Subcutaneous abdominal adipose tissue (tissue), 5 donors: Measurements from ENCODE around the gene B9D1.

ENCODE experiments used
- H3K27ac ChIP-seq: one replicate; pipeline ENCODE4 v1.7.0; 2013; ENCODE audit warnings: low read depth, mild to moderate bottlenecking, inconsistent platforms, low read length, moderate library complexity
- H3K27me3 ChIP-seq, 5 donors: one replicate each; pipeline ENCODE4 v1.7.0; 2013; ENCODE audit warnings: low read length in 5 of 5, inconsistent platforms in 1 of 5; ENCODE audit not compliant: control insufficient read depth in 5 of 5, insufficient read depth in 4 of 5
- H3K36me3 ChIP-seq, 5 donors: one replicate each; pipeline ENCODE4 v1.7.0; 2013; ENCODE audit warnings: low read length in 5 of 5; ENCODE audit not compliant: control insufficient read depth in 5 of 5, insufficient read depth in 5 of 5
- H3K4me1 ChIP-seq, 5 donors: one replicate each; pipeline ENCODE4 v1.7.0; 2013; ENCODE audit warnings: low read length in 5 of 5, mild to moderate bottlenecking in 3 of 5, moderate library complexity in 1 of 5; ENCODE audit not compliant: control insufficient read depth in 5 of 5, insufficient read depth in 5 of 5
- H3K4me3 ChIP-seq, 5 donors: one replicate each; pipeline ENCODE4 v1.7.0; 2013; ENCODE audit warnings: low read length in 5 of 5, low read depth in 1 of 5
- H3K9ac ChIP-seq, 5 donors: one replicate each; pipeline ENCODE4 v1.7.0; 2013; ENCODE audit warnings: low read length in 5 of 5, mild to moderate bottlenecking in 4 of 5, moderate library complexity in 3 of 5
- H3K9me3 ChIP-seq, 5 donors: one replicate each; pipeline ENCODE4 v1.7.0; 2013; ENCODE audit warnings: low read length in 5 of 5; ENCODE audit not compliant: control insufficient read depth in 5 of 5
- donor health status: healthy.
- donor health status: healthy.
- donor health status: healthy.
- donor health status: healthy.
- donor health status: healthy.

Gene B9D1

DNA sequence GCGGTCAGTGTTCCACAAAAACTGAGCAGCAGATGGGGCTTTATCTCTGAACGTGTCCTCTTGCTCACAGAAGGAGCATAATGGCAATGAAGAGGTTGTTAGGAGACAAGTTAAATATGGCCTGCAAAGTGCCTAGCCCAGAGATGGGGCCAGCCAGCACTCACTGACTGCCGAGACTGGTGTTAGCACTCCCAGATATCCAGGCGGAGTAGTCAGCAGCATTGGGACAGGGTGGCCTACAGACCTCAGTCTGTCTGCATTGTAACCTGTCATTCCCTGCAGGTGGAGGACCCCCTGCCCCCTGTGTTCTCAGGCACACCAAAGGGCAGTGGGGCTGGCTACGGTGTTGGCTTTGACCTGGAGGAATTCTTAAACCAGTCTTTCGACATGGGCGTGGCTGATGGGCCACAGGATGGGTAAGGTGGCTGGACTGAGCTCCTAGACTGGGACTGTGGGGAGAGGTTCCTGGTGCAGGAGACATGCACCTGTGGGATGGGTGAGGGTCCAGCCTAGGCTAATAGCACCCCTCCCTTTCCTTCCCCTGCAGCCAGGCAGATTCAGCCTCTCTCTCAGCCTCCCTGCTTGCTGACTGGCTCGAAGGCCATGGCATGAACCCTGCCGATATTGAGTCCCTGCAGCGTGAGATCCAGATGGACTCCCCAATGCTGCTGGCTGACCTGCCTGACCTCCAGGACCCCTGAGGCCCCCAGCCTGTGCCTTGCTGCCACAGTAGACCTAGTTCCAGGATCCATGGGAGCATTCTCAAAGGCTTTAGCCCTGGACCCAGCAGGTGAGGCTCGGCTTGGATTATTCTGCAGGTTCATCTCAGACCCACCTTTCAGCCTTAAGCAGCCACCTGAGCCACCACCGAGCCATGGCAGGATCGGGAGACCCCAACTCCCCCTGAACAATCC, 20.3 kb upstream of the B9D1 start:
- H3K27ac ChIP-seq, result no peak overlapping the region
- H3K36me3 ChIP-seq, result peaks cover 0 to 65% (median 59%) of the 10 kb centered on the region in 5 donors
- H3K9ac ChIP-seq, result no peak overlapping the region
- peaks cover 13 to 64% (median 46%) of the 10 kb centered on the region in 5 donors for H3K4me1 ChIP-seq
- no peaks in the 10 kb centered on the region for H3K9me3 ChIP-seq
- no peak overlapping the region for H3K4me3 ChIP-seq
- no peaks in the 10 kb centered on the region for H3K27me3 ChIP-seq

DNA sequence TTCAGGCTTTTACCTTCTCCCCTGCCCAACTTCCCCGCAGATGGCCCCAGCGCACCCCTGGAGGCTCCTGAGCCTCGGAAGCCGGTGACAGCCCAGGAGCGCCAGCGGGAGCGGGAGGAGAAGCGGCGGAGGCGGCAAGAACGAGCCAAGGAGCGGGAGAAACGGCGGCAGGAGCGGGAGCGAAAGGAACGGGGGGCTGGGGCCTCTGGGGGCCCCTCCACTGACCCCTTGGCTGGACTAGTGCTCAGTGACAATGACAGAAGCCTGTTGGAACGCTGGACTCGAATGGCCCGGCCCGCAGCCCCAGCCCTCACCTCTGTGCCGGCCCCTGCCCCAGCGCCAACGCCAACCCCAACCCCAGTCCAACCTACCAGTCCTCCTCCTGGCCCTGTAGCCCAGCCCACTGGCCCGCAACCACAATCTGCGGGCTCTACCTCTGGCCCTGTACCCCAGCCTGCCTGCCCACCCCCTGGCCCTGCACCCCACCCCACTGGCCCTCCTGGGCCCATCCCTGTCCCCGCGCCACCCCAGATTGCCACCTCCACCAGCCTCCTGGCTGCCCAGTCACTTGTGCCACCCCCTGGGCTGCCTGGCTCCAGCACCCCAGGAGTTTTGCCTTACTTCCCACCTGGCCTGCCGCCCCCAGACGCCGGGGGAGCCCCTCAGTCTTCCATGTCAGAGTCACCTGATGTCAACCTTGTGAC, 19.4 kb upstream of the B9D1 start:
- no peak overlapping the region for H3K4me3 ChIP-seq
- peaks cover 12 to 62% (median 47%) of the 10 kb centered on the region in 5 donors for H3K4me1 ChIP-seq
- no peaks in the 10 kb centered on the region for H3K27me3 ChIP-seq
- no peak overlapping the region for H3K9ac ChIP-seq
- H3K27ac ChIP-seq, result no peak overlapping the region
- H3K36me3 ChIP-seq, result peaks cover 0 to 65% (median 59%) of the 10 kb centered on the region in 5 donors
- no peaks in the 10 kb centered on the region for H3K9me3 ChIP-seq

DNA sequence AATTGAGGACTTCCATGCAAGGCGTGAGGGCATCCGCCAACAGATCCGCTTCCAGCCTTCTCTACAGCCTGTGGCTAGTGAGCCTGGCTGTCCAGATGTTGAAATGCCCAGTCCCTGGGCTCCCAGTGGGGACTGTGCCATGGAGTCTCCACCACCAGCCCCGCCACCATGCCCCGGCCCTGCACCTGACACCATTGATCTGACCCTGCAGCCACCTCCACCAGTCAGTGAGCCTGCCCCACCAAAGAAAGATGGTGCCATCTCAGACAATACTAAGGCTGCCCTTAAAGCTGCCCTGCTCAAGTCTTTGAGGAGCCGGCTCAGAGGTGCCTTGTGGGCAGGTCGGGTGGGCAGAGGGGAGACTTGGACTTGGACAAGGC, 18.8 kb upstream of the B9D1 start:
- Histone ChIP-seq H3K9ac (no peak overlapping the region), H3K4me1 (peaks cover 12 to 59% (median 43%) of the 10 kb centered on the region in 5 donors), H3K27ac (no peak overlapping the region), H3K4me3 (no peak overlapping the region), H3K36me3 (peaks cover 0 to 65% (median 59%) of the 10 kb centered on the region in 5 donors), H3K9me3 (no peaks in the 10 kb centered on the region), H3K27me3 (no peaks in the 10 kb centered on the region)

DNA sequence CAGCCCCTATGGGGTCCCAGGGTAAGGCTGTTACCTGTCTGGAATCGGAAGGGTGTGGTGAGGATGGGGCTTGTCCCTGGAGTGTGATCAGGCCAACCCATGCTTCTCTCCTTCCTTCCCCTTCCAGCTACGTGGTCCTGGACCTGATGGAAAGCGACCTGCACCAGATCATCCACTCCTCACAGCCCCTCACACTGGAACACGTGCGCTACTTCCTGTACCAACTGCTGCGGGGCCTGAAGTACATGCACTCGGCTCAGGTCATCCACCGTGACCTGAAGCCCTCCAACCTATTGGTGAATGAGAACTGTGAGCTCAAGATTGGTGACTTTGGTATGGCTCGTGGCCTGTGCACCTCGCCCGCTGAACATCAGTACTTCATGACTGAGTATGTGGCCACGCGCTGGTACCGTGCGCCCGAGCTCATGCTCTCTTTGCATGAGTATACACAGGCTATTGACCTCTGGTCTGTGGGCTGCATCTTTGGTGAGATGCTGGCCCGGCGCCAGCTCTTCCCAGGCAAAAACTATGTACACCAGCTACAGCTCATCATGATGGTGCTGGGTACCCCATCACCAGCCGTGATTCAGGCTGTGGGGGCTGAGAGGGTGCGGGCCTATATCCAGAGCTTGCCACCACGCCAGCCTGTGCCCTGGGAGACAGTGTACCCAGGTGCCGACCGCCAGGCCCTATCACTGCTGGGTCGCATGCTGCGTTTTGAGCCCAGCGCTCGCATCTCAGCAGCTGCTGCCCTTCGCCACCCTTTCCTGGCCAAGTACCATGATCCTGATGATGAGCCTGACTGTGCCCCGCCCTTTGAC, 18.2 kb upstream of the B9D1 start:
- Histone ChIP-seq H3K27me3 (no peaks in the 10 kb centered on the region), H3K27ac (no peak overlapping the region), H3K9ac (no peak overlapping the region), H3K36me3 (peaks cover 0 to 65% (median 59%) of the 10 kb centered on the region in 5 donors), H3K4me3 (no peak overlapping the region), H3K4me1 (peaks cover 10 to 54% (median 39%) of the 10 kb centered on the region in 5 donors), H3K9me3 (no peaks in the 10 kb centered on the region)

DNA sequence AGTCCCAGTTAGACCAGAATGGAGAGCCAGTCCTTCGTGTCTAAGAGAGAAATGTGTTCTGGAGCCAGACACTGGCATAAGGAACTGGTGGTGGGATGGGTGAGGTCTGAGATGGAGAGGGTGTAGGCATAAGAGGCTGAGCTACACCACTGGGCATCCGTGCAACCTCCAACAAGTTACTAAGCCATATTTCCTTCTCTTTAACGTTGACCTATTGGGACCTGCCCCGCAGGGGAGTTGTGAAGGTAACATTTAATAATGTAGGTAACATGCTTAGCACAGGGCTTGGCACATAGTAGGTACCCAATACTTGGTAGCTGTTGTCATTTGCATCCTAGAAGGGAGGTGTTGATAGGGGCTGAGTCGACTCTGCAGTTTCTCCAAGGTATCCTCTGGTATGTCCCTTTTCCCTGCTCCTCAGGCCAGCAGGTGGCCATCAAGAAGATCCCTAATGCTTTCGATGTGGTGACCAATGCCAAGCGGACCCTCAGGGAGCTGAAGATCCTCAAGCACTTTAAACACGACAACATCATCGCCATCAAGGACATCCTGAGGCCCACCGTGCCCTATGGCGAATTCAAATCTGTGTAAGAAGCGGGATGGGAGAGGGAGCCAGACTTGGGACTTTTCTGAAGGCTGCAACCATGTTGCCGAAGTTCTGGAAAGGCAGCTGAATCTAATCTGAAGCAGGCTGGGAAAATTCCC, 17.0 kb upstream of the B9D1 start:
- H3K36me3 ChIP-seq, result peaks cover 0 to 55% (median 49%) of the 10 kb centered on the region in 5 donors
- H3K4me3 ChIP-seq, result peak overlapping the region; percentile 51 to 92 (median 74)
- H3K27ac ChIP-seq, result peak overlapping the region; percentile 94
- H3K27me3 ChIP-seq, result no peaks in the 10 kb centered on the region
- peaks cover 9 to 42% (median 28%) of the 10 kb centered on the region in 5 donors for H3K4me1 ChIP-seq
- H3K9ac ChIP-seq, result peak overlapping the region in 4 of 5 donors; percentile 82 to 94 (median 88)
- H3K9me3 ChIP-seq, result no peaks in the 10 kb centered on the region

DNA sequence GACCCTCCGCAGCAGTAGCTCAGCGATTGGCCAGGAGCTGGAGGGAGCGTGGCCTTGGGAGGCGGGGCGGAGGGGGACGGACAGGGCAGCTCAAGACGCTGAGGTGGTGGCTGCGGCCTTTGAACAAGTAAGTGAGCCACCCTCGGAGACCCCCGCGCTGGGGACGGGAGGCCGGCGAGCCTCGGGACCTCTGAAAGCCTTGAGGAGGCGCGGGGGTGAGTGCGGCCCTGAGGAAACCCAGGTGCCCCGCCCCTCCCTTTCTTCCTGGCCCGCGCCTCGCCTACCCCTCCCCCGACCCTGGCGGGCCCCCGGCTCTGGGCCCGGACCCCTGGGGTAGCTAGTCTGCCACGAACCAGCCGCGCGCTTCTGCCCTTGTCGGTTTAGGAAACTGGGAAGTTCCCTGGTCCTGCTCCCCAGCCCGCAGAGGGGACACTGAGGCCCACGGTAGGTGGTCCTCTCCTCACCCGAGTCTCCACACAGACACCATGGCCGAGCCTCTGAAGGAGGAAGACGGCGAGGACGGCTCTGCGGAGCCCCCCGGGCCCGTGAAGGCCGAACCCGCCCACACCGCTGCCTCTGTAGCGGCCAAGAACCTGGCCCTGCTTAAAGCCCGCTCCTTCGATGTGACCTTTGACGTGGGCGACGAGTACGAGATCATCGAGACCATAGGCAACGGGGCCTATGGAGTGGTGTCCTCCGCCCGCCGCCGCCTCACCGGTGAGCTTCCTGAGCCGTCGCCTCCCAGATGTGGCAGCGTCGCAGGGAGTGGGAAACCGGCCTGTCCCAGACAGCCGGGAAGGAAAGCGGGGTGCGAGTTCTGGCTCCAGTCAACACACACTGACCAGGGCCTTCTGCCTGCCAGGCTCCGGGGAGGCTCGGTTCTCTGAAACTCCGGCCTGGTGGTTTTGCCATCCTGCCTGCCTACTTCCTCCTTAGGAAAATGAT, 16.2 kb upstream of the B9D1 start, which contains the start of gene MAPK7:
Gene MAPK7, plus strand, starts transcription at position 83 of the 945 bp plus-strand sequence. Its CDS starts 403 bp downstream, at position 486.
- H3K27me3 ChIP-seq, result no peaks in the 10 kb centered on the region
- no peaks in the 10 kb centered on the region for H3K9me3 ChIP-seq
- peaks cover 5 to 33% (median 21%) of the 10 kb centered on the region in 5 donors for H3K4me1 ChIP-seq
- peak within 1 kb of the TSS; percentile 76 to 92 (median 88) for H3K4me3 ChIP-seq
- H3K9ac ChIP-seq, result peak within 1 kb of the TSS; percentile 82 to 94 (median 90)
- H3K36me3 ChIP-seq, result peaks cover 0 to 46% (median 41%) of the 10 kb centered on the region in 5 donors
- peak within 1 kb of the TSS; percentile 94 for H3K27ac ChIP-seq

DNA sequence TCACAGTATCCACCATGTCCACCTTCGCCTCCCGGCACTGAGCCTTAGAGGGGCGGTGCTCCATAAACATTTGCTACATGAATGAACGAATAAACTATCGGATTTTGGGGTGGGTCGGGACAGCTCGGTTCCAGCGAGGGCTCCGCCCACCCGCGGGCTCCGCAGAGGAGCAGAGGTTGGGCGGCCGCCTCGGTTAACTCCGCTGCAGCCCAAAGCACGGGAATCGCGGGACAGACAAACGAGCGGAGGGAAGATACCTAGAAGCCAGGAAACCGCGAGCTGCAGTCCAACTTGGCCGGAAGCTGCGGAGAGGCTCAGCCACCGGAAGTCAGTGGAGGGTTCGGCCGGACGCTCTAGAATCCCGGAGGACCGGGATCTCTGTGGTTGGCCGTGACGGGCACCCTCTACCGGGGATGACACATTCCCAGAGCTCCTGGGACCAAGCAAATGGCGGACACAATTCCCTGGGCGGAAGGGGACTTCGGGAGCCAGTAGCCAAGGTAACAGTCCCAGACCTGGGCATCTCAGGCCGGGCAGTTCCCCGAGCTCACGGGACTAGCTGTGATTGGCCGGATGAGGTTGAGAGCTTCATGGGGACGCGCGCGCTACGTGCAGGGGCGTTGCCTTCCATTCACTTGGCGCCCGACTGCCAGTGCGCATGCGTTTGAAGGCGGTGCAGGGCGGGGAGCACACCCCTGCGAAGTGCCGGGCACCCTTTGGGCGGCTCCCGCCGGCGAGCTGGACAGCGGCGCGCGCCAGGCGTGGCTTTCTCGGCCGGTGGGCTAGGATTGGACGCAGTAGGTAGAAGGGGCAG, 15.3 kb upstream of the B9D1 start:
- no peaks in the 10 kb centered on the region for H3K9me3 ChIP-seq
- no peaks in the 10 kb centered on the region for H3K27me3 ChIP-seq
- H3K9ac ChIP-seq, result peak overlapping the region; percentile 74 to 92 (median 85)
- peak overlapping the region; percentile 94 for H3K27ac ChIP-seq
- H3K4me3 ChIP-seq, result peak overlapping the region; percentile 76 to 92 (median 88)
- peaks cover 5 to 27% (median 21%) of the 10 kb centered on the region in 5 donors for H3K4me1 ChIP-seq
- H3K36me3 ChIP-seq, result peaks cover 0 to 37% (median 32%) of the 10 kb centered on the region in 5 donors

DNA sequence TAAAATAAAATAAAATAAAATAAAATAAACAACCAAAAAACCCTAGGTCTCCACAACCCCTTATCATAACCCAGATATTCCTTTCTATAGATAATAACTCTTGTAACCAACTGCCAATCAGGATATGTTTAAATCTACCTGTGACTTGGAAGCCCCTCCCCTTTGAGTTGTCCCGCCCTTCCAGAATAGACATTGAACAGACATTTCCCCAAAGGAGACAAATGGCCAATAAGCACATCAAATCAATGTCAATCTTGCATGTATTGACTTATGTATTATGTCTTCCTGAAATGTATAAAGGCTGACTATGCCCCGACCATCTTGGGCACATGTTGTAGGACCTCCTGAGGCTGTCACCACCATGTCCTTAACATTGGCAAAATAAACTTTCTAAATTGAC, 14.3 kb upstream of the B9D1 start:
- Histone ChIP-seq H3K9me3 (no peaks in the 10 kb centered on the region), H3K4me1 (peaks cover 5 to 25% (median 24%) of the 10 kb centered on the region in 5 donors), H3K36me3 (peaks cover 0 to 27% (median 23%) of the 10 kb centered on the region in 5 donors), H3K27me3 (no peaks in the 10 kb centered on the region), H3K4me3 (peak overlapping the region in 4 of 5 donors; percentile 87 to 92 (median 88)), H3K27ac (peak overlapping the region; percentile 94), H3K9ac (peak overlapping the region in 2 of 5 donors; percentile 76 to 89)
